ENCODE results near the gene ZFR.

GRCh38 chr5:32342656-32343055, 101.9 kb downstream of the ZFR start:
- no peak for TF ChIP-seq CTCF (IDR thresholded peaks at IDR 0.05)
- no peak for TF ChIP-seq EP300 (IDR thresholded peaks at IDR 0.05; ENCODE audit: borderline replicate concordance in 1 of 2, low read depth in 1 of 2, low read length in 1 of 2)
- TF ChIP-seq FOSL2 (IDR thresholded peaks at IDR 0.05; ENCODE audit: borderline replicate concordance, low read depth) = no peak
- TF ChIP-seq PBX3 (IDR thresholded peaks at IDR 0.05) = no peak
- no peak for TF ChIP-seq NRF1 (IDR thresholded peaks at IDR 0.05; ENCODE audit: low read depth, low read length)
- TF ChIP-seq SIN3A (IDR thresholded peaks at IDR 0.05; ENCODE audit: borderline replicate concordance, low read depth, low read length) = no peak
